ENCODE results near the gene TACO1. TPM values are rescaled to one million over a fixed set of nuclear protein-coding genes. Genes with fewer than 3 reads are reported as not detected.
A peak's percentile ranks its signal among the peaks of the same experiment; 100 is the strongest.

TACO1 gene
- total RNA-seq, 3 donors from 2014 or later (not counting 1 experiment from before 2014, with no cell fraction given): 7.1 to 10.9 (median 9.2) TPM

DNA sequence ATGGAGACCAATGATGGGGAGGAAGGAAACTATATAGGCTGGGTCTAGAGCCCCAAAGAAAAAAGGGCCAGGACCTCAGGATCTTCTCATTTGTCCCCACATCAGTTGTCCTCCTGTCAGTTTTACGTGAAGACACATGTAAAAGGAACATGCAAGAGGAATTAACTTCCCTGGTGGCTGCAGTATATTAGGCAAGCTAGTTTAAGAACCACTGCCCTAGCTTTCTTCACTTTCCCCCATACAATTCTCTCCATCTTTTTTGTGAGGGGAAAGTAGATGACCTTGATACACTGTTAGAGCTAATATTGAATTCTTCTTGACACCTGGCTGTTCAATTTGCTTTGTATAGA is 23.8 kb downstream of the TACO1 start:
- peaks cover 13% of the 10 kb centered on the region for H3K4me1 ChIP-seq (ENCODE audit: control insufficient read depth, insufficient read depth, low read length)
- no peak overlapping the region for H3K4me3 ChIP-seq (ENCODE audit: low read length)
- H3K36me3 ChIP-seq (ENCODE audit: control insufficient read depth, insufficient read depth, low read length): no peaks in the 10 kb centered on the region
- Mint-ChIP-seq H3K9me3 (no peaks in the 10 kb centered on the region), H3K4me3 (peak overlapping the region; percentile 99), H3K27ac (peak overlapping the region; percentile 5 to 91), H3K36me3 (no peaks in the 10 kb centered on the region), H3K4me1 (peaks cover 44 to 47% of the 10 kb centered on the region in 2 donors), H3K27me3 (ENCODE audit: low read depth in 2 of 2) (no peaks in the 10 kb centered on the region)
- no peak overlapping the region for H3K27ac ChIP-seq (ENCODE audit: low read length)
- ATAC-seq (no peak), DNase-seq (no peak)
- intact Hi-C loops (cut with micrococcal nuclease): loop anchor here (5.0 kb wide), 3 partner anchors 72 to 148 kb away; partner anchors contain the start of genes CCDC47, DCAF7 and DDX42
- no peaks in the 10 kb centered on the region for H3K27me3 ChIP-seq (ENCODE audit: control insufficient read depth, insufficient read depth, low read length)
- TF ChIP-seq, protein P1, sequence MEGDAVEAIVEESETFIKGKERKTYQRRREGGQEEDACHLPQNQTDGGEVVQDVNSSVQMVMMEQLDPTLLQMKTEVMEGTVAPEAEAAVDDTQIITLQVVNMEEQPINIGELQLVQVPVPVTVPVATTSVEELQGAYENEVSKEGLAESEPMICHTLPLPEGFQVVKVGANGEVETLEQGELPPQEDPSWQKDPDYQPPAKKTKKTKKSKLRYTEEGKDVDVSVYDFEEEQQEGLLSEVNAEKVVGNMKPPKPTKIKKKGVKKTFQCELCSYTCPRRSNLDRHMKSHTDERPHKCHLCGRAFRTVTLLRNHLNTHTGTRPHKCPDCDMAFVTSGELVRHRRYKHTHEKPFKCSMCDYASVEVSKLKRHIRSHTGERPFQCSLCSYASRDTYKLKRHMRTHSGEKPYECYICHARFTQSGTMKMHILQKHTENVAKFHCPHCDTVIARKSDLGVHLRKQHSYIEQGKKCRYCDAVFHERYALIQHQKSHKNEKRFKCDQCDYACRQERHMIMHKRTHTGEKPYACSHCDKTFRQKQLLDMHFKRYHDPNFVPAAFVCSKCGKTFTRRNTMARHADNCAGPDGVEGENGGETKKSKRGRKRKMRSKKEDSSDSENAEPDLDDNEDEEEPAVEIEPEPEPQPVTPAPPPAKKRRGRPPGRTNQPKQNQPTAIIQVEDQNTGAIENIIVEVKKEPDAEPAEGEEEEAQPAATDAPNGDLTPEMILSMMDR (IDR thresholded peaks at IDR 0.05): no peak
- no peaks in the 10 kb centered on the region for H3K9me3 ChIP-seq (ENCODE audit: control insufficient read depth, insufficient read depth, low read length)
- WGBS (ENCODE audit: insufficient coverage): 63% methylated on average over 1 of the region's 1 CpG

DNA sequence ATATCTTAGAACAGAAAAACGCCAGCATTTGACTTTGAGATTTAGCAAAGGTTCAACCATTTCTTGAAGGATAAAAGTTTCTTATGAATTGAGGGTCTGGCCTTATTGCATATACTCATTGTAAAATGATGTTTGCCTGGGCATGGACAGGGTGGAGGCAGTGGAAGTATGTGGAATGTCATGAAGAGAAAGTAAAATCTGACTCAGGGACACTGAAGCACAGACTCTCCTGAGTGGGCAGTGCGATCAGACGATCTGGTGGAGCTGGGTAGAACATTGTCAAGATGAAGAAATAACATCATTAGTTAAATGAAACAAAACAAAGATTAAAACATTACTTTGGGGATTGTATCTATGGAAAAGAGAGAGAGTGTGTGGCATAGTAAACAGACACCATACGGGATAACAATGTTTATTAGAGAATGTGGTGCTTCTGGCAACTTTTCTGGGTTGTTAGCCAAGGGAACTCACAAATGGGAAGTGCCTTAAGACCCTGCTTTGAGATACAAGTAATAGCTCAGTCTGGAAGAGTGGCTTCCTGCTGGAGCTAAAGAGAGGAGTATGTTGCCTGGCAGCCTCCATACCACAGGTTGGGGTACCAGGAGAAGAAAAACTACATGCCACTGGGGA is 26.0 kb downstream of the TACO1 start:
- H3K4me3 ChIP-seq (ENCODE audit: low read length): no peak overlapping the region
- H3K9me3 Mint-ChIP-seq: no peaks in the 10 kb centered on the region
- no peaks in the 10 kb centered on the region for H3K27me3 ChIP-seq (ENCODE audit: control insufficient read depth, insufficient read depth, low read length)
- H3K4me1 ChIP-seq (ENCODE audit: control insufficient read depth, insufficient read depth, low read length): peaks cover 10% of the 10 kb centered on the region
- H3K4me3 Mint-ChIP-seq: no peak overlapping the region
- peaks cover 45 to 49% of the 10 kb centered on the region in 2 donors for H3K4me1 Mint-ChIP-seq
- TF ChIP-seq, protein P1 (IDR thresholded peaks at IDR 0.05): no peak
- 93% methylated on average over 4 of the region's 4 CpGs for WGBS (ENCODE audit: insufficient coverage)
- DNase-seq: no peak
- no peak for ATAC-seq
- intact Hi-C loops (cut with micrococcal nuclease): no loop called here
- H3K27ac ChIP-seq (ENCODE audit: low read length): no peak overlapping the region
- H3K36me3 Mint-ChIP-seq: no peaks in the 10 kb centered on the region
- no peaks in the 10 kb centered on the region for H3K36me3 ChIP-seq (ENCODE audit: control insufficient read depth, insufficient read depth, low read length)
- no peaks in the 10 kb centered on the region for H3K27me3 Mint-ChIP-seq (ENCODE audit: low read depth in 2 of 2)
- H3K27ac Mint-ChIP-seq: no peak overlapping the region
- no peaks in the 10 kb centered on the region for H3K9me3 ChIP-seq (ENCODE audit: control insufficient read depth, insufficient read depth, low read length)

DNA sequence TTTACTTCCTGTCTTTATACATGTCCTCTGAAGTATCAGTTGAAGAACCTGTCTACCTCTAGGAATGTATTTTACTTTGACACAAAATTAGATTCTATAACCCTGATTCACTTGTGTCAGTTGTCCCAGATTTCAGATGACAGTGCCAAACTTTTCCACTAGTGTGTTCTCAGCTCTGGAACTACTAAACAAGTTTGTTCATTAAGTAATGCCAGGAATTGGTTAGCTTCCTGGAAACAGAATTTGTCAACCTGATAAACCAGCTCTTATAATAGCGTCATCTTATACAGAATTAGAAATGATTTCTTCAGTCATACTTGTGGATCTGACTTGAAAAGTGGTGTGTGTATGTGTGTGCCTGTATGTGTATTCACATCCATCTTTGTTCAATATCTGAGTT is 28.9 kb downstream of the TACO1 start:
- WGBS (ENCODE audit: insufficient coverage): no CpG with 5 or more reads among the region's 1 CpG
- Mint-ChIP-seq H3K4me3 (no peak overlapping the region), H3K27me3 (ENCODE audit: low read depth in 2 of 2) (no peaks in the 10 kb centered on the region), H3K27ac (no peak overlapping the region), H3K4me1 (peaks cover 42 to 46% of the 10 kb centered on the region in 2 donors), H3K36me3 (no peaks in the 10 kb centered on the region), H3K9me3 (no peaks in the 10 kb centered on the region)
- H3K36me3 ChIP-seq (ENCODE audit: control insufficient read depth, insufficient read depth, low read length): peaks cover 21% of the 10 kb centered on the region
- no peak overlapping the region for H3K4me3 ChIP-seq (ENCODE audit: low read length)
- no peaks in the 10 kb centered on the region for H3K9me3 ChIP-seq (ENCODE audit: control insufficient read depth, insufficient read depth, low read length)
- H3K27ac ChIP-seq (ENCODE audit: low read length): no peak overlapping the region
- H3K4me1 ChIP-seq (ENCODE audit: control insufficient read depth, insufficient read depth, low read length): no peaks in the 10 kb centered on the region
- DNase-seq (no peak), ATAC-seq (no peak)
- intact Hi-C loops (cut with micrococcal nuclease): no loop called here
- no peaks in the 10 kb centered on the region for H3K27me3 ChIP-seq (ENCODE audit: control insufficient read depth, insufficient read depth, low read length)
- TF ChIP-seq, protein P1 (IDR thresholded peaks at IDR 0.05): no peak

DNA sequence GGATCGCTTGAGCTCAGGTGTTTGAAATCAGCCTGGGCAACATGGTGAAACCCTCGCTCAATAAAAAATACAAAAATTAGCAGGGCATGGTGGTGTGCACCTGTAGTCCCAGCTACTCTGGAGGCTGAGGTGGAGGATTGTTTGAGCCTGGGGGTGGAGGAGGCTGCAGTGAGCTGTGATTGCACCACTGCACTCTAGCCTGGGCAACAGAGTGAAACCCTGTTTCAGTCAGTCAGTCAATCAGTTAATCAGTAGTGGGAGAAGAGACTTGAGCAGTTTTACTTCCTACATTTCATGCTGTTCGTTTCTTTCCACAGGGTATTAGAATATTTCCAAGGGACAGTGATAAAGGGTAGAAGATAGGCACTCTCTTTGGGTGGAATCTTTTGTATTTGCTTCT is 30.4 kb downstream of the TACO1 start:
- Histone ChIP-seq H3K27ac (ENCODE audit: low read length) (no peak overlapping the region), H3K36me3 (ENCODE audit: control insufficient read depth, insufficient read depth, low read length) (peaks cover 34% of the 10 kb centered on the region), H3K4me1 (ENCODE audit: control insufficient read depth, insufficient read depth, low read length) (no peaks in the 10 kb centered on the region), H3K27me3 (ENCODE audit: control insufficient read depth, insufficient read depth, low read length) (no peaks in the 10 kb centered on the region), H3K4me3 (ENCODE audit: low read length) (no peak overlapping the region), H3K9me3 (ENCODE audit: control insufficient read depth, insufficient read depth, low read length) (no peaks in the 10 kb centered on the region)
- WGBS (ENCODE audit: insufficient coverage): 100% methylated on average over 2 of the region's 3 CpGs
- Mint-ChIP-seq H3K27ac (no peak overlapping the region), H3K27me3 (ENCODE audit: low read depth in 2 of 2) (no peaks in the 10 kb centered on the region), H3K4me1 (peaks cover 29 to 43% of the 10 kb centered on the region in 2 donors), H3K36me3 (peaks cover 2% of the 10 kb centered on the region), H3K4me3 (no peak overlapping the region), H3K9me3 (no peaks in the 10 kb centered on the region)
- TF ChIP-seq, protein P1 (IDR thresholded peaks at IDR 0.05): no peak
- no peak for ATAC-seq
- intact Hi-C loops (cut with micrococcal nuclease): no loop called here
- DNase-seq: no peak

All from natural killer cell (primary cell).